GM12891 (cell line): ENCODE results near the gene ATXN7.

ENCODE experiments used
- DNase-seq: peaks from one replicate; pipeline ENCODE4 v3.0.0; 2011; ENCODE audit warnings: low spot score; ENCODE audit not compliant: insufficient read length
- FAIRE-seq: peaks from 2 replicates; lab custom pipeline; 2011; peaks lifted over from hg19 to GRCh38; lab: Jason Lieb, UNC
- PAX5 ChIP-seq: IDR thresholded peaks from 2 replicates; pipeline ENCODE4 v1.6.1; 2011; ENCODE audit warnings: low read length, moderate library complexity, mild to moderate bottlenecking; ENCODE audit not compliant: insufficient read depth, severe bottlenecking
- POLR2A ChIP-seq: IDR thresholded peaks from 2 replicates; pipeline ENCODE4 v1.6.1; 2011; ENCODE audit warnings: low read depth, low read length, control low read depth
- POLR2AphosphoS5 ChIP-seq: IDR thresholded peaks from 2 replicates; pipeline ENCODE4 v1.6.1; 2011; ENCODE audit warnings: low read depth, low read length, control low read depth
- POU2F2 ChIP-seq: IDR thresholded peaks from 2 replicates; pipeline ENCODE4 v1.6.1; 2011; ENCODE audit warnings: low read depth, mild to moderate bottlenecking, control low read depth, low read length, moderate library complexity
- SPI1 ChIP-seq: IDR thresholded peaks from 2 replicates; pipeline ENCODE4 v1.6.1; 2011; ENCODE audit warnings: low read depth, low read length, control low read depth
- TAF1 ChIP-seq: IDR thresholded peaks from 2 replicates; pipeline ENCODE4 v1.6.1; 2011; ENCODE audit warnings: low read depth, low read length, control low read depth

The ATXN7 gene

GRCh38 chr3:64038253-64038767 is 174.6 kb downstream of the ATXN7 start:
- TF ChIP-seq PAX5 (no peak), POLR2A (no peak), POLR2AphosphoS5 (no peak), SPI1 (no peak), TAF1 (no peak), POU2F2 (no peak)
- FAIRE-seq, result no peak
- no peak for DNase-seq

GRCh38 chr3:64039332-64039731 is 175.7 kb downstream of the ATXN7 start:
- FAIRE-seq, result no peak

GRCh38 chr3:64039981-64040733 is 176.5 kb downstream of the ATXN7 start:
- FAIRE-seq (no peak), DNase-seq (no peak)
- no peak for TF ChIP-seq PAX5
- no peak for TF ChIP-seq POLR2AphosphoS5
- no peak for TF ChIP-seq POLR2A
- TF ChIP-seq SPI1, result no peak
- TF ChIP-seq POU2F2, result no peak
- TF ChIP-seq TAF1, result no peak

More at GRCh38 chr3:64039332-64039731, 175.7 kb downstream of the ATXN7 start:
- TF ChIP-seq POLR2AphosphoS5 (no peak), PAX5 (no peak), POU2F2 (no peak), SPI1 (no peak), TAF1 (no peak), POLR2A (no peak)
- no peak for DNase-seq

- no peak for TF ChIP-seq TAF1
- no peak for TF ChIP-seq POU2F2
- no peak for TF ChIP-seq PAX5
- no peak for DNase-seq
- no peak for FAIRE-seq
Observed at GRCh38 chr3:64042952-64043351, 179.3 kb downstream of the ATXN7 start.

GRCh38 chr3:64046592-64046991 is 182.9 kb downstream of the ATXN7 start:
- FAIRE-seq, result no peak
- TF ChIP-seq PAX5, result no peak
- TF ChIP-seq POLR2AphosphoS5, result no peak
- no peak for TF ChIP-seq TAF1
- TF ChIP-seq SPI1, result no peak
- TF ChIP-seq POU2F2, result no peak
- TF ChIP-seq POLR2A, result no peak

GRCh38 chr3:64046996-64047594 is 183.4 kb downstream of the ATXN7 start:
- DNase-seq (no peak), FAIRE-seq (no peak)
- no peak for TF ChIP-seq SPI1
- TF ChIP-seq POLR2A, result no peak
- no peak for TF ChIP-seq TAF1
- no peak for TF ChIP-seq POLR2AphosphoS5
- TF ChIP-seq POU2F2, result no peak
- no peak for TF ChIP-seq PAX5

More at GRCh38 chr3:64046592-64046991, 182.9 kb downstream of the ATXN7 start:
- no peak for DNase-seq

GRCh38 chr3:64047787-64048186 is 184.1 kb downstream of the ATXN7 start:
- TF ChIP-seq SPI1 (no peak), TAF1 (no peak), POLR2AphosphoS5 (no peak), PAX5 (no peak), POLR2A (no peak), POU2F2 (no peak)
- DNase-seq, result no peak
- FAIRE-seq, result no peak

- DNase-seq (no peak), FAIRE-seq (no peak)
- TF ChIP-seq POU2F2 (no peak), POLR2A (no peak), PAX5 (no peak), TAF1 (no peak), SPI1 (no peak)
Observed at GRCh38 chr3:64048631-64049061, 185.0 kb downstream of the ATXN7 start.

GRCh38 chr3:64049136-64049535 is 185.5 kb downstream of the ATXN7 start:
- DNase-seq (no peak), FAIRE-seq (no peak)
- TF ChIP-seq SPI1 (no peak), TAF1 (no peak), POU2F2 (no peak), PAX5 (no peak), POLR2AphosphoS5 (no peak), POLR2A (no peak)
